ENCODE data around the gene RASL11B.

Gene RASL11B

DNA sequence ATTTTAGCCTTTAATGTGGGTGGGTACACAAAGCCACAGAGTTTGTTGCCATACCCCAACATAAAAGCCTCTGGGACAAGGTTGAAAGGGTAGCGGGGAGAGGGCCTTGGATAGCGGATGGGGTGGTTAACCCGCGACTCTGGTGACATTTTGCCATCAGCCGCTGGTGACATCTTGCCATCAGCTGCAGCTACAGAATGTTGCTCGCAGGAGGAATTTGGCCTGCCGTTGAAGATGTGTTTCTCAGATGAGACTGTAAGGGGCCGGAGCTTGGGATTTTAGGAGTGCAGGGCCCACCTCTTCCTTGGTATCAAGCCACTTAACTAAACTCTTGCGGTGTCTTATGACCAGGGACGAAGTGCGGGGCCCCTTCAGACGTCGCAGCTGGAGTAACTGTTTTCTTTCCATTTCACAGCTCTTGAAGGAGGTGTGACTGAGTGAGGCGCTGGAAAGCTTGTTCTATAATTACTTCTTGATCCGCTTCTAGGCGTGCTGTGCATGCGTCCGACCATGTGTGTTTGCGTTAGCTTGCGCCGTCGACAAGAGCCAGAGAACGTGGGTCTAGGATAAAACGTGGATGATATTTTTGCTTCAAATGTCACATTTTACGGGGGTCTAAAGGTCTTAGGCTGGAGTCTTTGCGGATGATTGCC lies 820 bp upstream of the RASL11B start:
- Histone ChIP-seq H4K20me1 (ENCODE audit: insufficient read depth, low read length, poor library complexity, severe bottlenecking) (no peaks in the 10 kb centered on the region), H2AFZ (ENCODE audit: low read length) (no peak overlapping the region), H3K27me3 (ENCODE audit: insufficient read depth, low read length, poor library complexity, severe bottlenecking) (no peaks in the 10 kb centered on the region), H3F3A (ENCODE audit: low read depth) (no peaks in the 10 kb centered on the region), H3K4me3 (ENCODE audit: low read length, poor library complexity, severe bottlenecking) (no peak overlapping the region), H3K9me2 (replicated peaks; ENCODE audit: low read depth, low read length) (no peaks in the 10 kb centered on the region), H3K36me3 (ENCODE audit: insufficient read depth, low read length) (no peaks in the 10 kb centered on the region), H3K79me2 (ENCODE audit: insufficient read depth, low read length) (no peaks in the 10 kb centered on the region), H3K4me2 (ENCODE audit: low read depth, low read length, poor library complexity, severe bottlenecking) (no peak overlapping the region), H3K9ac (ENCODE audit: low read depth, low read length, poor library complexity, severe bottlenecking) (no peak overlapping the region), H3K9me3 (ENCODE audit: insufficient read depth, low read depth, low read length) (no peaks in the 10 kb centered on the region), H3K4me1 (ENCODE audit: insufficient read depth, low read length, poor library complexity, severe bottlenecking) (no peaks in the 10 kb centered on the region)
- TF ChIP-seq, protein P1, sequence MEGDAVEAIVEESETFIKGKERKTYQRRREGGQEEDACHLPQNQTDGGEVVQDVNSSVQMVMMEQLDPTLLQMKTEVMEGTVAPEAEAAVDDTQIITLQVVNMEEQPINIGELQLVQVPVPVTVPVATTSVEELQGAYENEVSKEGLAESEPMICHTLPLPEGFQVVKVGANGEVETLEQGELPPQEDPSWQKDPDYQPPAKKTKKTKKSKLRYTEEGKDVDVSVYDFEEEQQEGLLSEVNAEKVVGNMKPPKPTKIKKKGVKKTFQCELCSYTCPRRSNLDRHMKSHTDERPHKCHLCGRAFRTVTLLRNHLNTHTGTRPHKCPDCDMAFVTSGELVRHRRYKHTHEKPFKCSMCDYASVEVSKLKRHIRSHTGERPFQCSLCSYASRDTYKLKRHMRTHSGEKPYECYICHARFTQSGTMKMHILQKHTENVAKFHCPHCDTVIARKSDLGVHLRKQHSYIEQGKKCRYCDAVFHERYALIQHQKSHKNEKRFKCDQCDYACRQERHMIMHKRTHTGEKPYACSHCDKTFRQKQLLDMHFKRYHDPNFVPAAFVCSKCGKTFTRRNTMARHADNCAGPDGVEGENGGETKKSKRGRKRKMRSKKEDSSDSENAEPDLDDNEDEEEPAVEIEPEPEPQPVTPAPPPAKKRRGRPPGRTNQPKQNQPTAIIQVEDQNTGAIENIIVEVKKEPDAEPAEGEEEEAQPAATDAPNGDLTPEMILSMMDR (conservative IDR thresholded peaks at IDR 0.05; ENCODE audit: low read length): no peak
- no peak for TF ChIP-seq EZH2phosphoT487 (IDR thresholded peaks at IDR 0.05; ENCODE audit: borderline replicate concordance)

DNA sequence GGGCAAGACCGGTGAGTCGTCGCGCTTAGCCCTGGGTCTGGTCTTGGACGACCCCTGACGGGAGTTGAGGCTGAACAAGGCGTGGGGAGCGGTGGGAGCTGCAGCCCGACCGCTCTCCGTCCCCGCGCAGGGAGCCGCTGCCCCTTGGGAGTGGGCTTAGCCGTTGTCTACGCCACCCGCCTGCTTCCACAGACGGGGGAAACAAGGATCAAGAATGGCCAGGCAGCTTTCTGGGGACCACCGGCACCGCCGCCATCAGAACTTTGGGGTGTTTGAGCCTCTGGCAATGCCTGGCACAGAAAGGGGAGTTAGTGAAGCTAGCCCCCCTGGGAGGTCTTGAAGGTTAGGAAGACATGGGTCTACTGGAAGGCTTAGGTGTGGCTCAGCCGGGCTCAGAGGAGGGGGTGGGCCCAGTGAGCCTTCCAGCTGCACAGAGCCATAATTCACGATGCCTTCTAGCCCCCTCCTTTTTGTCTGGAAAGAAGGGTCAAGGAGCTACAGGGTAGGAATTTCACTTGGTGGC lies 583 bp downstream of the RASL11B start:
- no peaks in the 10 kb centered on the region for H3F3A ChIP-seq (ENCODE audit: low read depth)
- no peak overlapping the region for H3K9ac ChIP-seq (ENCODE audit: low read depth, low read length, poor library complexity, severe bottlenecking)
- no peaks in the 10 kb centered on the region for H3K9me2 ChIP-seq (replicated peaks; ENCODE audit: low read depth, low read length)
- no peak for TF ChIP-seq EZH2phosphoT487 (IDR thresholded peaks at IDR 0.05; ENCODE audit: borderline replicate concordance)
- TF ChIP-seq, protein P1 (conservative IDR thresholded peaks at IDR 0.05; ENCODE audit: low read length): no peak
- no peak overlapping the region for H3K4me3 ChIP-seq (ENCODE audit: low read length, poor library complexity, severe bottlenecking)
- no peaks in the 10 kb centered on the region for H3K36me3 ChIP-seq (ENCODE audit: insufficient read depth, low read length)
- H3K4me2 ChIP-seq (ENCODE audit: low read depth, low read length, poor library complexity, severe bottlenecking): no peak overlapping the region
- H3K4me1 ChIP-seq (ENCODE audit: insufficient read depth, low read length, poor library complexity, severe bottlenecking): no peaks in the 10 kb centered on the region
- H4K20me1 ChIP-seq (ENCODE audit: insufficient read depth, low read length, poor library complexity, severe bottlenecking): no peaks in the 10 kb centered on the region
- no peak overlapping the region for H2AFZ ChIP-seq (ENCODE audit: low read length)
- no peaks in the 10 kb centered on the region for H3K27me3 ChIP-seq (ENCODE audit: insufficient read depth, low read length, poor library complexity, severe bottlenecking)
- H3K79me2 ChIP-seq (ENCODE audit: insufficient read depth, low read length): no peaks in the 10 kb centered on the region
- H3K9me3 ChIP-seq (ENCODE audit: insufficient read depth, low read depth, low read length): no peaks in the 10 kb centered on the region

DNA sequence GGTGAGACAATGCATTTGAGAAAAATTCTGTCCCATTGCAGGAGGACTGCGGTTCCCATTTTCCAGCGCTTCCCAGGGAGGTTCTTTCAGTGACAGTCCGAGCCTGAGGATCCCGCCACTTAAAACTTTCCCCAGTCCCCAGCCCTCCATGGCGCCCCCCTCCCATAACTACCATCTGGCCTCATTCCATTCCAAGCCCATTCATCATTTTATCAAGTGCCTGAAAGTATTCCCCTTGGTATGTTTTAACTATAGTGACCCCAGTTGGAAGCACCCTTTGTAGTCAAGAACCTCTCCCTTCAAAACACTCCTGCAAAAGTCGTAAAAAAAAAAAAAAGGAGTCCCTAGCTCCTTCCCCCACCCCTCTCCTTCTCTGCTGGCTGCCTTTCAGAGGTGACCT lies 1.2 kb downstream of the RASL11B start:
- H3K9me3 ChIP-seq (ENCODE audit: insufficient read depth, low read depth, low read length): no peaks in the 10 kb centered on the region
- H3K4me3 ChIP-seq (ENCODE audit: low read length, poor library complexity, severe bottlenecking): no peak overlapping the region
- H3F3A ChIP-seq (ENCODE audit: low read depth): no peaks in the 10 kb centered on the region
- no peak overlapping the region for H3K9ac ChIP-seq (ENCODE audit: low read depth, low read length, poor library complexity, severe bottlenecking)
- no peak overlapping the region for H3K4me2 ChIP-seq (ENCODE audit: low read depth, low read length, poor library complexity, severe bottlenecking)
- H2AFZ ChIP-seq (ENCODE audit: low read length): no peak overlapping the region
- TF ChIP-seq, protein P1 (conservative IDR thresholded peaks at IDR 0.05; ENCODE audit: low read length): no peak
- no peak for TF ChIP-seq EZH2phosphoT487 (IDR thresholded peaks at IDR 0.05; ENCODE audit: borderline replicate concordance)
- no peaks in the 10 kb centered on the region for H4K20me1 ChIP-seq (ENCODE audit: insufficient read depth, low read length, poor library complexity, severe bottlenecking)
- H3K27me3 ChIP-seq (ENCODE audit: insufficient read depth, low read length, poor library complexity, severe bottlenecking): no peaks in the 10 kb centered on the region
- no peaks in the 10 kb centered on the region for H3K36me3 ChIP-seq (ENCODE audit: insufficient read depth, low read length)
- H3K79me2 ChIP-seq (ENCODE audit: insufficient read depth, low read length): no peaks in the 10 kb centered on the region
- H3K9me2 ChIP-seq (replicated peaks; ENCODE audit: low read depth, low read length): no peaks in the 10 kb centered on the region
- no peaks in the 10 kb centered on the region for H3K4me1 ChIP-seq (ENCODE audit: insufficient read depth, low read length, poor library complexity, severe bottlenecking)

Measured in Loucy (cell line).